PC-9 (cell line): ENCODE results near the gene NXN. TPM values are rescaled to one million over a fixed set of nuclear protein-coding genes. Genes with fewer than 3 reads are reported as not detected.

Experiments used
- BruUV-seq: library from RNA; stranded (reverse); fragments of 400-500 nt; replicated peaks from 2 replicates; lab custom pipeline; 2021; lab: Mats Ljungman, UMichigan
- CTCF ChIA-PET: fragments of 300-600 bp; sonication (Branson Sonifier 250); formaldehyde crosslinking; loops from one replicate; lab custom pipeline; 2022; ENCODE audit warnings: antibody characterized with exemption; lab: Charles Lee
- POLR2A ChIA-PET: fragments of 300-600 bp; sonication (Branson Sonifier 250); formaldehyde crosslinking; loops from one replicate; lab custom pipeline; 2022; ENCODE audit warnings: antibody characterized with exemption; ENCODE audit not compliant: unreplicated experiment; lab: Charles Lee
- DNase-seq, 2 experiments: peaks; one replicate each; pipeline versions ENCODE4 v3.0.0 to v3.0.0-alpha.2; 2015 to 2022; ENCODE audit warnings: mixed read lengths in 1 of 2
- H2AFZ ChIP-seq: fragments of 200-600 bp; sonication (generic); 2 replicates; pipeline ENCODE4 v1.8.1; 2017; ENCODE audit warnings: antibody characterized with exemption
- H3F3A ChIP-seq: fragments of 200-600 bp; sonication (generic); 2 replicates; pipeline ENCODE4 v1.8.1; 2017; ENCODE audit warnings: antibody characterized with exemption, mild to moderate bottlenecking, low read depth; ENCODE audit not compliant: insufficient read depth
- H3K27ac ChIP-seq: fragments of 200-600 bp; sonication (generic); 2 replicates; pipeline ENCODE4 v1.6.1; 2016; ENCODE audit warnings: mixed run types
- H3K27me3 ChIP-seq: fragments of 200-600 bp; sonication (generic); 2 replicates; pipeline ENCODE4 v1.6.1; 2016; ENCODE audit warnings: low read depth, mixed run types; ENCODE audit not compliant: insufficient read depth
- H3K36me3 ChIP-seq: fragments of 200-600 bp; sonication (generic); 2 replicates; pipeline ENCODE4 v1.6.1; 2016; ENCODE audit warnings: low read depth, mixed run types
- H3K4me1 ChIP-seq: fragments of 200-600 bp; sonication (generic); replicated peaks from 2 replicates; pipeline ENCODE4 v1.6.1; 2016; ENCODE audit warnings: mixed run types; ENCODE audit not compliant: insufficient read depth
- H3K4me2 ChIP-seq: fragments of 200-600 bp; sonication (generic); 2 replicates; pipeline ENCODE4 v1.6.1; 2017; ENCODE audit warnings: mixed run types
- H3K4me3 ChIP-seq: fragments of 200-600 bp; sonication (generic); 2 replicates; pipeline ENCODE4 v1.6.1; 2016; ENCODE audit warnings: mixed run types
- H3K79me2 ChIP-seq: fragments of 200-600 bp; sonication (generic); 2 replicates; pipeline ENCODE4 v1.6.1; 2017; ENCODE audit warnings: low read depth, mixed run types
- H3K9me2 ChIP-seq: fragments of 200-600 bp; sonication (generic); 2 replicates; pipeline ENCODE4 v1.8.1; 2017; ENCODE audit warnings: mild to moderate bottlenecking; ENCODE audit not compliant: insufficient read depth
- H3K9me3 ChIP-seq: fragments of 200-600 bp; sonication (generic); 2 replicates; pipeline ENCODE4 v1.8.1; 2016; ENCODE audit warnings: low read depth; ENCODE audit not compliant: insufficient read depth
- H4K20me1 ChIP-seq: fragments of 200-600 bp; sonication (generic); 2 replicates; pipeline ENCODE4 v1.8.1; 2017; ENCODE audit not compliant: insufficient read depth
- CTCF ChIP-seq: fragments of 200-600 bp; sonication (generic); conservative IDR thresholded peaks from 2 replicates; pipeline ENCODE4 v1.6.1; 2017; ENCODE audit warnings: mixed run types, antibody characterized with exemption, mild to moderate bottlenecking, moderate library complexity
- EZH2 ChIP-seq: fragments of 200-600 bp; sonication (generic); IDR thresholded peaks from 2 replicates; pipeline ENCODE4 v1.8.0; 2017; ENCODE audit warnings: antibody characterized with exemption, low read depth
- intact Hi-C: fragments of 100-400 bp; cut with micrococcal nuclease; formaldehyde crosslinking; loops from one replicate; pipeline ENCODE4 v1.10.0; 2022; ENCODE audit not compliant: unreplicated experiment
- total RNA-seq: library from RNA; stranded (reverse); gene quantifications from 2 replicates; pipeline ENCODE4 v1.2.3, GENCODE V29; 2021

Gene NXN
- total RNA-seq, 1 experiment from 2014 or later = 59.8 TPM

GRCh38 chr17:798246-798645 is 181.3 kb downstream of the NXN start:
- no peaks in the 10 kb centered on the region for H3K9me2 ChIP-seq

GRCh38 chr17:797236-797840 is 182.2 kb downstream of the NXN start:
- H3K27me3 ChIP-seq = no peaks in the 10 kb centered on the region
- TF ChIP-seq CTCF (no peak), EZH2 (no peak)
- H3K4me1 ChIP-seq = no peaks in the 10 kb centered on the region
- H3F3A ChIP-seq = peaks cover 10% of the 10 kb centered on the region; the same call in 1 of the 2 replicates
- no peaks in the 10 kb centered on the region for H3K9me2 ChIP-seq
- no TSS peak for BruUV-seq
- H4K20me1 ChIP-seq = peaks cover 13% of the 10 kb centered on the region; the same call in 1 of the 2 replicates
- no peak overlapping the region for H3K4me2 ChIP-seq
- H3K4me3 ChIP-seq = no peak overlapping the region
- POLR2A ChIA-PET = no interaction called here
- CTCF ChIA-PET = no interaction called here
- H2AFZ ChIP-seq = no peak overlapping the region
- H3K79me2 ChIP-seq = no peaks in the 10 kb centered on the region
- no peak for DNase-seq
- H3K9me3 ChIP-seq = no peaks in the 10 kb centered on the region
- no peaks in the 10 kb centered on the region for H3K36me3 ChIP-seq
- no peak overlapping the region for H3K27ac ChIP-seq
- intact Hi-C loops = no loop called here

More at GRCh38 chr17:798246-798645, 181.3 kb downstream of the NXN start:
- Histone ChIP-seq H3K27me3 (no peaks in the 10 kb centered on the region), H2AFZ (no peak overlapping the region), H4K20me1 (peaks cover 10% of the 10 kb centered on the region; the same call in 1 of the 2 replicates), H3K4me3 (no peak overlapping the region), H3F3A (peaks cover 10% of the 10 kb centered on the region; the same call in 1 of the 2 replicates), H3K27ac (no peak overlapping the region), H3K36me3 (no peaks in the 10 kb centered on the region), H3K9me3 (no peaks in the 10 kb centered on the region), H3K4me2 (no peak overlapping the region), H3K79me2 (no peaks in the 10 kb centered on the region), H3K4me1 (no peaks in the 10 kb centered on the region)
- BruUV-seq = no TSS peak
- TF ChIP-seq CTCF (no peak), EZH2 (no peak)
- intact Hi-C loops = no loop called here
- no peak for DNase-seq
- POLR2A ChIA-PET = interaction anchor here (0.6 kb wide), 1 partner anchor 201 kb away, joined by 10 read pairs; no protein-coding TSS in a partner anchor
- CTCF ChIA-PET = interaction anchor here (0.7 kb wide), 1 partner anchor 45 kb away, joined by 15 read pairs; no protein-coding TSS in a partner anchor

DNA sequence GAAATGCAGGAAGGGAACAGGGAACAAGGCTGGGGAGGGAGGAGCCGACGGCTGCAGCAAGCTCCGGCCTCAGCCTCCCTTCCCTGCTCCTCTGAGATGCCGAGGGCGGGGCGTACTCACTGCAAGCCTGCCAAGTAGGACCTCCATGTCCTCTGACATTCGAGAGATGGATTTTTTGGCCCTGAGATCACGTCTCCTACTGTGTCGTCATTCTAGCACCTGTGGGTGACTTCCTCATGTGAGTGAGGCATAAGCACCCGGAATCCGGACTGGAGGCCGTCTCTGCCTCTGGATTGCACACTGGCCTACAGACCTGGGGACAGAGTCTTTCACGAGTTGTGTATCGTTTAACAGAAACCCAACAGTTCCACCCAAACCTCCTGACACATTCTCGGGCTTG is 183.0 kb downstream of the NXN start:
- Histone ChIP-seq H3K36me3 (no peaks in the 10 kb centered on the region), H3K27ac (no peak overlapping the region), H3K9me2 (no peaks in the 10 kb centered on the region), H2AFZ (no peak overlapping the region), H3K27me3 (no peaks in the 10 kb centered on the region), H4K20me1 (peaks cover 19% of the 10 kb centered on the region), H3K4me1 (no peaks in the 10 kb centered on the region), H3K9me3 (no peaks in the 10 kb centered on the region), H3F3A (peaks cover 7% of the 10 kb centered on the region; the same call in 1 of the 2 replicates), H3K4me2 (no peak overlapping the region), H3K79me2 (no peaks in the 10 kb centered on the region), H3K4me3 (no peak overlapping the region)
- POLR2A ChIA-PET = interaction anchor here (0.7 kb wide), 1 partner anchor 184 kb away, joined by 7 read pairs; no protein-coding TSS in a partner anchor
- no peak for DNase-seq
- CTCF ChIA-PET = interaction anchor here (1.0 to 1.1 kb wide), 2 partner anchors 184 to 200 kb away, joined by 5 to 6 read pairs; partner anchors contain the start of genes NXN and TIMM22
- TF ChIP-seq CTCF = no peak
- TF ChIP-seq EZH2 = no peak
- BruUV-seq = no TSS peak
- intact Hi-C loops = no loop called here
